Heart left ventricle (tissue), 13 donors: Measurements from ENCODE around the gene SYNDIG1.

Experiments
- CTCF ChIP-seq, 12 donors: fragments of 200-600 bp; sonication (generic) in 4 of 12; IDR thresholded peaks; one replicate each; pipeline versions ENCODE4 v1.5.0 to v1.8.0; 2018 to 2022; ENCODE audit warnings: antibody characterized with exemption in 12 of 12, mild to moderate bottlenecking in 5 of 12
- POLR2A ChIP-seq, 2 donors: fragments of 450-650 bp; IDR thresholded peaks; one replicate each; pipeline ENCODE4 v1.6.1; 2017; ENCODE audit warnings: antibody characterized with exemption in 2 of 2, mild to moderate bottlenecking in 2 of 2, moderate library complexity in 2 of 2
- donor health status: ischemic (EF 13 %, LVEDD 7.1; RV severe dilation, severe dysfunction).
- donor health status: DM: no; HTN: yes; CAD: no.
- donor health status: DM: no; HTN: no; CAD: no.
- donor health status: ischemic (EF 25% LVEDD 6.9; RV normal size, moderate dysfunction).
- donor health status: ischemic (EF 25% LVEDD 5.7; RV mildly dilated, moderate dysfunction).
- donor health status: ischemic (EF 35%, LVEDD 5.7; RV mildly dilated, moderate dysfunction).
- donor health status: nonischemic (EF 11% LVEDD 7.7; RV severe dilation, severe dysfunction).
- donor health status: DM: yes; HTN: yes; CAD: no.
- donor health status: PGD.
- donor health status: ischemic (EF 29% LVEDD 5.4; RV normal size, mild dysfunction).
- donor health status: nonischemic (EF 23%, LVEDD 6.1; RV moderate dilation, normal function).

- TF ChIP-seq POLR2A (IDR thresholded peaks at IDR 0.05) (no peak), CTCF (IDR thresholded peaks at IDR 0.05) (no peak)
Observed at GRCh38 chr20:24461848-24462247, 7.6 kb upstream of the SYNDIG1 start.
